Activated CD4-positive, alpha-beta T cell treated with anti-CD3 and anti-CD28 coated beads, Interleukin-2, Interleukin-4, amounts not matched to agents 100 ng/mL and 50 ng/mL, durations not matched to agents 16 hours and 8 hours (primary cell): ENCODE results near the gene MED9.

Experiments
- DNase-seq: peaks from one replicate; pipeline ENCODE4 v3.0.0-alpha.2; 2020; ENCODE audit warnings: low spot score

Gene MED9

GRCh38 chr17:17516941-17517720 lies 40.3 kb downstream of the MED9 start:
- no peak for DNase-seq

GRCh38 chr17:17518014-17518413 lies 41.2 kb downstream of the MED9 start:
- no peak for DNase-seq

- DNase-seq: no peak
Measured at GRCh38 chr17:17518951-17519350, 42.2 kb downstream of the MED9 start.

- DNase-seq: no peak
Measured at GRCh38 chr17:17519886-17520285, 43.1 kb downstream of the MED9 start.

- DNase-seq: no peak
Measured at GRCh38 chr17:17520599-17521232, 43.9 kb downstream of the MED9 start.

- no peak for DNase-seq
Measured at GRCh38 chr17:17523001-17523730, 46.4 kb downstream of the MED9 start.

GRCh38 chr17:17523731-17524490 lies 47.1 kb downstream of the MED9 start:
- no peak for DNase-seq

GRCh38 chr17:17525311-17525710 lies 48.5 kb downstream of the MED9 start:
- DNase-seq: no peak

- DNase-seq: no peak
Measured at GRCh38 chr17:17525956-17526355, 49.2 kb downstream of the MED9 start.

- no peak for DNase-seq
Measured at GRCh38 chr17:17526369-17526768, 49.6 kb downstream of the MED9 start.

- DNase-seq: no peak
Measured at GRCh38 chr17:17527534-17527933, 50.7 kb downstream of the MED9 start.

GRCh38 chr17:17527956-17528500 lies 51.2 kb downstream of the MED9 start:
- no peak for DNase-seq

- no peak for DNase-seq
Measured at GRCh38 chr17:17528696-17529652, 52.2 kb downstream of the MED9 start.

GRCh38 chr17:17531156-17531555 lies 54.4 kb downstream of the MED9 start:
- no peak for DNase-seq

- DNase-seq: no peak
Measured at GRCh38 chr17:17532991-17533390, 56.2 kb downstream of the MED9 start.

GRCh38 chr17:17533901-17534441 lies 57.2 kb downstream of the MED9 start:
- no peak for DNase-seq

GRCh38 chr17:17535957-17536356 lies 59.2 kb downstream of the MED9 start:
- no peak for DNase-seq

- DNase-seq: no peak
Measured at GRCh38 chr17:17536702-17537101, 59.9 kb downstream of the MED9 start.

- no peak for DNase-seq
Measured at GRCh38 chr17:17537311-17538099, 60.7 kb downstream of the MED9 start.
